Measurements from ENCODE around the gene SEC24D.

The SEC24D gene

DNA sequence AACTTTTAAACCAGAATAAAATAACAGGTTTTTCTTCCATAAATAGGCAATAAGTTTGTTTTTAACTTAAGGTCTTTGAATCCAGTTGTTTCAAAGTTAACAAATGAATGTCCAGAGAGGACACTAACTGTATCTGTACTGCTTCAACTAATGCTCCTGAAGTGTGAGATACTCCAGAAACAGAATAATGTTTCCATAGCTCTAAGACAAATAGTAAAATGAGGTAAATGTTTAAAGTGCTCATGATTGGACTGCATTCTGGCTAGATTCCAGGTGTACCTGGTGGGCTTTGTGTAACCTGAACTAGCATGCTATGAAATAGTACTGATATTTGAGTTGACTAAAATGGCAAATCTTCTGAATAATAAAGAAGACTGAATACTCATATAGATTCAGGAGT lies 99.0 kb downstream of the SEC24D start:
- ChIA-PET POLR2A (no interaction called here), CTCF (interaction anchor here (1.4 to 1.9 kb wide), 2 partner anchors 154 to 232 kb away, joined by 4 to 5 read pairs; no protein-coding TSS in a partner anchor)
- Histone ChIP-seq H3K36me3 (ENCODE audit: control insufficient read depth in 2 of 2, insufficient read depth in 1 of 2, low read length in 2 of 2) (peaks cover 0 to 57% of the 10 kb centered on the region in 2 experiments; a peak in 1 of 3 replicates), H3K27ac (ENCODE audit: extremely low read depth, low read depth, low read length) (no peak overlapping the region), H3K4me3 (ENCODE audit: low read depth, low read length) (no peak overlapping the region), H3K9me3 (ENCODE audit: control insufficient read depth, insufficient read depth, low read depth, low read length) (no peaks in the 10 kb centered on the region), H3K4me1 (ENCODE audit: control insufficient read depth, insufficient read depth, low read length) (no peaks in the 10 kb centered on the region)
- TF ChIP-seq, protein P1, sequence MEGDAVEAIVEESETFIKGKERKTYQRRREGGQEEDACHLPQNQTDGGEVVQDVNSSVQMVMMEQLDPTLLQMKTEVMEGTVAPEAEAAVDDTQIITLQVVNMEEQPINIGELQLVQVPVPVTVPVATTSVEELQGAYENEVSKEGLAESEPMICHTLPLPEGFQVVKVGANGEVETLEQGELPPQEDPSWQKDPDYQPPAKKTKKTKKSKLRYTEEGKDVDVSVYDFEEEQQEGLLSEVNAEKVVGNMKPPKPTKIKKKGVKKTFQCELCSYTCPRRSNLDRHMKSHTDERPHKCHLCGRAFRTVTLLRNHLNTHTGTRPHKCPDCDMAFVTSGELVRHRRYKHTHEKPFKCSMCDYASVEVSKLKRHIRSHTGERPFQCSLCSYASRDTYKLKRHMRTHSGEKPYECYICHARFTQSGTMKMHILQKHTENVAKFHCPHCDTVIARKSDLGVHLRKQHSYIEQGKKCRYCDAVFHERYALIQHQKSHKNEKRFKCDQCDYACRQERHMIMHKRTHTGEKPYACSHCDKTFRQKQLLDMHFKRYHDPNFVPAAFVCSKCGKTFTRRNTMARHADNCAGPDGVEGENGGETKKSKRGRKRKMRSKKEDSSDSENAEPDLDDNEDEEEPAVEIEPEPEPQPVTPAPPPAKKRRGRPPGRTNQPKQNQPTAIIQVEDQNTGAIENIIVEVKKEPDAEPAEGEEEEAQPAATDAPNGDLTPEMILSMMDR (tag by site-specific recombination; IDR thresholded peaks at IDR 0.05): no peak
- TF ChIP-seq GLIS1 (tag by site-specific recombination; IDR thresholded peaks at IDR 0.05) (no peak), KLF1 (tag by site-specific recombination; IDR thresholded peaks at IDR 0.05) (no peak)
- TF ChIP-seq, protein P2, sequence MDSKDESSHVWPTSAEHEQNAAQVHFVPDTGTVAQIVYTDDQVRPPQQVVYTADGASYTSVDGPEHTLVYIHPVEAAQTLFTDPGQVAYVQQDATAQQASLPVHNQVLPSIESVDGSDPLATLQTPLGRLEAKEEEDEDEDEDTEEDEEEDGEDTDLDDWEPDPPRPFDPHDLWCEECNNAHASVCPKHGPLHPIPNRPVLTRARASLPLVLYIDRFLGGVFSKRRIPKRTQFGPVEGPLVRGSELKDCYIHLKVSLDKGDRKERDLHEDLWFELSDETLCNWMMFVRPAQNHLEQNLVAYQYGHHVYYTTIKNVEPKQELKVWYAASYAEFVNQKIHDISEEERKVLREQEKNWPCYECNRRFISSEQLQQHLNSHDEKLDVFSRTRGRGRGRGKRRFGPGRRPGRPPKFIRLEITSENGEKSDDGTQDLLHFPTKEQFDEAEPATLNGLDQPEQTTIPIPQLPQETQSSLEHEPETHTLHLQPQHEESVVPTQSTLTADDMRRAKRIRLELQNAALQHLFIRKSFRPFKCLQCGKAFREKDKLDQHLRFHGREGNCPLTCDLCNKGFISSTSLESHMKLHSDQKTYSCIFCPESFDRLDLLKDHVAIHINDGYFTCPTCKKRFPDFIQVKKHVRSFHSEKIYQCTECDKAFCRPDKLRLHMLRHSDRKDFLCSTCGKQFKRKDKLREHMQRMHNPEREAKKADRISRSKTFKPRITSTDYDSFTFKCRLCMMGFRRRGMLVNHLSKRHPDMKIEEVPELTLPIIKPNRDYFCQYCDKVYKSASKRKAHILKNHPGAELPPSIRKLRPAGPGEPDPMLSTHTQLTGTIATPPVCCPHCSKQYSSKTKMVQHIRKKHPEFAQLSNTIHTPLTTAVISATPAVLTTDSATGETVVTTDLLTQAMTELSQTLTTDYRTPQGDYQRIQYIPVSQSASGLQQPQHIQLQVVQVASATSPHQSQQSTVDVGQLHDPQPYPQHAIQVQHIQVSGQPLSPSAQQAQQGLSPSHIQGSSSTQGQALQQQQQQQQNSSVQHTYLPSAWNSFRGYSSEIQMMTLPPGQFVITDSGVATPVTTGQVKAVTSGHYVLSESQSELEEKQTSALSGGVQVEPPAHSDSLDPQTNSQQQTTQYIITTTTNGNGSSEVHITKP (tag by site-specific recombination; IDR thresholded peaks at IDR 0.05): no peak

DNA sequence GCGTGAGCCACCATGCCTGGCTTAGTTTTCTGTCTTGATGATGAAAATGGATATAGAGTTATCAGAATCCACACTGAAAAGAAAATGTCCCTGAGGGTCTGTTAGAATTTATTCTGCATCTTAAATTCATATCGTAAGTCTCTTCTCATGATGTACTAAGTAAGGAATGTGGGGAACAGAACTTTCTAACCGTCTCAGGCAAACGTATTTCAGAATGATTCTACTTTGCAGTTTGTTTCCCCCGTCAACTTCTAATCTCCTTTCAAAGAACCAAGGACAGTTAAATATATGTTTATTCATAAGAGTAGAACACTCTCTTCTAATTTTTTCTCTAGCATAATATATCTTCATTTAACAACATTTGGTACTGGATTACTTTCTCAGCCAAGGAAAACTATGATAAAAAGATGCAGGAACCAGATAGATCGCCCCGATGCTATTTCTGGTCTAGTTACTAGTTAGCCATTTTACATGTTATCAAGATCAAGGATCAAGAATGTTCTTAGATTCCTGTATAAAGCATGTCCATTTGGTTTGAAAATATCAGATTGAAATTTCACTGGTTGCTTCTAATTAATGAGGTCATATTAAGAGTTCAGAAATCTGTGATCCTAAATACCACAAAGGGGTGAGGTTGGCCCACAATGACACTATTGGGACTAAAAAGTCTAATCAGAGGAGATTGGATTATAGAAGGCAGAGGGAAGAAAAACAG lies 101.3 kb downstream of the SEC24D start:
- Histone ChIP-seq H3K27ac (ENCODE audit: extremely low read depth, low read depth, low read length) (no peak overlapping the region), H3K4me1 (ENCODE audit: control insufficient read depth, insufficient read depth, low read length) (no peaks in the 10 kb centered on the region), H3K36me3 (ENCODE audit: control insufficient read depth in 2 of 2, insufficient read depth in 1 of 2, low read length in 2 of 2) (peaks cover 0 to 58% of the 10 kb centered on the region in 2 experiments; a peak in 1 of 3 replicates), H3K4me3 (ENCODE audit: low read depth, low read length) (no peak overlapping the region), H3K9me3 (ENCODE audit: control insufficient read depth, insufficient read depth, low read depth, low read length) (no peaks in the 10 kb centered on the region)
- CTCF ChIA-PET: interaction anchor here (0.6 kb wide), 2 partner anchors 34 to 120 kb away, joined by 4 to 6 read pairs; no protein-coding TSS in a partner anchor
- POLR2A ChIA-PET: no interaction called here
- TF ChIP-seq SCRT1 (tag by site-specific recombination; IDR thresholded peaks at IDR 0.05; ENCODE audit: borderline replicate concordance) (no peak), FEZF1 (tag by site-specific recombination; IDR thresholded peaks at IDR 0.05) (no peak), SETDB1 (IDR thresholded peaks at IDR 0.05; ENCODE audit: insufficient read length, low read length) (no peak), ZNF48 (tag by site-specific recombination; IDR thresholded peaks at IDR 0.05) (no peak), GLI4 (tag by site-specific recombination; IDR thresholded peaks at IDR 0.05) (no peak), ZNF624 (tag by site-specific recombination; IDR thresholded peaks at IDR 0.05) (no peak), ZBTB8A (tag by site-specific recombination; IDR thresholded peaks at IDR 0.05) (no peak), ZIC2 (tag by site-specific recombination; IDR thresholded peaks at IDR 0.05) (no peak), ZNF664 (tag by site-specific recombination; IDR thresholded peaks at IDR 0.05) (no peak), BCL11A (tag by site-specific recombination; IDR thresholded peaks at IDR 0.05; ENCODE audit: low read depth) (no peak), ZNF548 (tag by site-specific recombination; IDR thresholded peaks at IDR 0.05) (no peak), ZNF2 (tag by site-specific recombination; IDR thresholded peaks at IDR 0.05) (no peak), TCF7L2 (IDR thresholded peaks at IDR 0.05; ENCODE audit: borderline replicate concordance, low read depth, low read length) (no peak), ZNF404 (tag by site-specific recombination; IDR thresholded peaks at IDR 0.05) (no peak)
- TF ChIP-seq, protein P2 (tag by site-specific recombination; IDR thresholded peaks at IDR 0.05): no peak
- TF ChIP-seq, protein P3, sequence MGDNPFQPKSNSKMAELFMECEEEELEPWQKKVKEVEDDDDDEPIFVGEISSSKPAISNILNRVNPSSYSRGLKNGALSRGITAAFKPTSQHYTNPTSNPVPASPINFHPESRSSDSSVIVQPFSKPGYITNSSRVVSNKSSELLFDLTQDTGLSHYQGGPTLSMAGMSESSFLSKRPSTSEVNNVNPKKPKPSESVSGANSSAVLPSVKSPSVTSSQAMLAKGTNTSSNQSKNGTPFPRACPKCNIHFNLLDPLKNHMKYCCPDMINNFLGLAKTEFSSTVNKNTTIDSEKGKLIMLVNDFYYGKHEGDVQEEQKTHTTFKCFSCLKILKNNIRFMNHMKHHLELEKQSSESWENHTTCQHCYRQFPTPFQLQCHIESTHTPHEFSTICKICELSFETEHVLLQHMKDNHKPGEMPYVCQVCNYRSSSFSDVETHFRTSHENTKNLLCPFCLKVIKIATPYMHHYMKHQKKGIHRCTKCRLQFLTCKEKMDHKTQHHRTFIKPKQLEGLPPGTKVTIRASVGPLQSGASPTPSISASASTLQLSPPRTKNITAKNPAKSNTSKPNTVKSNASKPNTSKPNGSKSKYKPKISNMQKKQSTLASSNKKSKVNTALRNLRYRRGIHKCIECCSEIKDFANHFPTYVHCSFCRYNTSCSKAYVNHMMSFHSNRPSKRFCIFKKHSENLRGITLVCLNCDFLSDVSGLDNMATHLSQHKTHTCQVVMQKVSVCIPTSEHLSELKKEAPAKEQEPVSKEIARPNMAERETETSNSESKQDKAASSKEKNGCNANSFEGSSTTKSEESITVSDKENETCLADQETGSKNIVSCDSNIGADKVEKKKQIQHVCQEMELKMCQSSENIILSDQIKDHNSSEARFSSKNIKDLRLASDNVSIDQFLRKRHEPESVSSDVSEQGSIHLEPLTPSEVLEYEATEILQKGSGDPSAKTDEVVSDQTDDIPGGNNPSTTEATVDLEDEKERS (tag by site-specific recombination; IDR thresholded peaks at IDR 0.05): no peak
- TF ChIP-seq, protein P4, sequence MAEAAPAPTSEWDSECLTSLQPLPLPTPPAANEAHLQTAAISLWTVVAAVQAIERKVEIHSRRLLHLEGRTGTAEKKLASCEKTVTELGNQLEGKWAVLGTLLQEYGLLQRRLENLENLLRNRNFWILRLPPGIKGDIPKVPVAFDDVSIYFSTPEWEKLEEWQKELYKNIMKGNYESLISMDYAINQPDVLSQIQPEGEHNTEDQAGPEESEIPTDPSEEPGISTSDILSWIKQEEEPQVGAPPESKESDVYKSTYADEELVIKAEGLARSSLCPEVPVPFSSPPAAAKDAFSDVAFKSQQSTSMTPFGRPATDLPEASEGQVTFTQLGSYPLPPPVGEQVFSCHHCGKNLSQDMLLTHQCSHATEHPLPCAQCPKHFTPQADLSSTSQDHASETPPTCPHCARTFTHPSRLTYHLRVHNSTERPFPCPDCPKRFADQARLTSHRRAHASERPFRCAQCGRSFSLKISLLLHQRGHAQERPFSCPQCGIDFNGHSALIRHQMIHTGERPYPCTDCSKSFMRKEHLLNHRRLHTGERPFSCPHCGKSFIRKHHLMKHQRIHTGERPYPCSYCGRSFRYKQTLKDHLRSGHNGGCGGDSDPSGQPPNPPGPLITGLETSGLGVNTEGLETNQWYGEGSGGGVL (tag by site-specific recombination; IDR thresholded peaks at IDR 0.05): no peak

All from HEK293 (cell line).